Skeletal muscle tissue (tissue), 4 donors: ENCODE data around the gene RNF135. TPM values are rescaled to one million over a fixed set of nuclear protein-coding genes. Genes with fewer than 3 reads are reported as not detected.
"Not testable (repeated sequence)": the region's sequence is repeated elsewhere in the genome, so short reads cannot be mapped to it uniquely, and the experiment has no call there.

Experiments used
- H3K27ac ChIP-seq: one replicate; pipeline ENCODE4 v1.7.0; 2013; ENCODE audit warnings: mild to moderate bottlenecking, low read depth, low read length, inconsistent platforms
- H3K27me3 ChIP-seq, 3 donors: one replicate each; pipeline ENCODE4 v1.7.0; 2013; ENCODE audit warnings: low read length in 3 of 3; ENCODE audit not compliant: control insufficient read depth in 3 of 3, insufficient read depth in 3 of 3
- H3K36me3 ChIP-seq, 3 donors: one replicate each; pipeline ENCODE4 v1.7.0; 2013; ENCODE audit warnings: low read length in 3 of 3; ENCODE audit not compliant: control insufficient read depth in 3 of 3, insufficient read depth in 3 of 3
- H3K4me1 ChIP-seq, 3 donors: one replicate each; pipeline ENCODE4 v1.7.0; 2013; ENCODE audit warnings: low read length in 3 of 3, mild to moderate bottlenecking in 3 of 3; ENCODE audit not compliant: control insufficient read depth in 3 of 3, insufficient read depth in 3 of 3
- H3K4me3 ChIP-seq, 3 donors: one replicate each; pipeline ENCODE4 v1.7.0; 2013; ENCODE audit warnings: low read length in 3 of 3
- H3K9ac ChIP-seq, 3 donors: one replicate each; pipeline ENCODE4 v1.7.0; 2013; ENCODE audit warnings: low read length in 3 of 3, mild to moderate bottlenecking in 3 of 3, moderate library complexity in 2 of 3, low read depth in 1 of 3
- H3K9me3 ChIP-seq, 3 donors: one replicate each; pipeline ENCODE4 v1.7.0; 2013; ENCODE audit warnings: low read length in 3 of 3; ENCODE audit not compliant: control insufficient read depth in 3 of 3
- total RNA-seq: library from RNA; depleted of rRNA; stranded (reverse); fragments of >200 nt; gene quantifications from one replicate; pipeline ENCODE4 v1.2.3, GENCODE V29; 2014
- donor health status: Osteomylitis.

RNF135 gene
- total RNA-seq, 1 donor from 2014 or later, result 5.2 TPM

GRCh38 chr17:30954046-30954830 lies 16.6 kb upstream of the RNF135 start:
- H3K27me3 ChIP-seq, result no peaks in the 10 kb centered on the region
- H3K9ac ChIP-seq, result peak overlapping the region in 1 of 3 donors; percentile 47
- H3K4me1 ChIP-seq, result peaks cover 13 to 19% (median 15%) of the 10 kb centered on the region in 3 donors
- peak overlapping the region in 1 of 3 donors; percentile 23 for H3K4me3 ChIP-seq
- H3K9me3 ChIP-seq, result no peaks in the 10 kb centered on the region
- H3K27ac ChIP-seq, result peak overlapping the region; percentile 64
- H3K36me3 ChIP-seq, result no peaks in the 10 kb centered on the region

- H3K36me3 ChIP-seq, result no peaks in the 10 kb centered on the region
- H3K9me3 ChIP-seq, result no peaks in the 10 kb centered on the region
- H3K4me3 ChIP-seq, result peak overlapping the region in 1 of 3 donors; percentile 30
- peaks cover 6 to 14% (median 12%) of the 10 kb centered on the region in 3 donors for H3K4me1 ChIP-seq
- H3K27me3 ChIP-seq, result no peaks in the 10 kb centered on the region
- H3K9ac ChIP-seq, result peak overlapping the region in 1 of 3 donors; percentile 56
- peak overlapping the region; percentile 58 for H3K27ac ChIP-seq
These were observed 14.0 kb upstream of the RNF135 start for GRCh38 chr17:30956764-30957374.

DNA sequence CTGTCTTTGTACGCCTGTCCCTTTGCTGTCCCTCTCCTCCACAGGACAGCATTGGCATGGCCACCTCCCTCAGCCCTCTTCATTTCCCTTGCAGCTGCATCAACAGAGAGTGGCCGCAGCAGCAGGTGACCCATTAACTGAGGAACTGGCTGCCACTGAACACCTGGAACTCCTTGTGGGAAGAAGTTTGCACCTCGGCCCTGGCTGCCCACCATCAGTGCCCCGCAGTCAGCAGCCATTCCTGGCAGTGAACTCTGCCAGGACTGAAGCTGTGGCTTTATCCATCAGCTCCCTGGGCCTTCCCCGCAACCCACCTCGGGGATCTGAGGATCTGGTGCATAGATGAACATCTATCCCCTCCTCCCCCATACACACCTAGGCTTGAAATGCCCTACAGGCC lies 13.1 kb upstream of the RNF135 start:
- Histone ChIP-seq H3K9ac (no peak overlapping the region), H3K27ac (no peak overlapping the region)

DNA sequence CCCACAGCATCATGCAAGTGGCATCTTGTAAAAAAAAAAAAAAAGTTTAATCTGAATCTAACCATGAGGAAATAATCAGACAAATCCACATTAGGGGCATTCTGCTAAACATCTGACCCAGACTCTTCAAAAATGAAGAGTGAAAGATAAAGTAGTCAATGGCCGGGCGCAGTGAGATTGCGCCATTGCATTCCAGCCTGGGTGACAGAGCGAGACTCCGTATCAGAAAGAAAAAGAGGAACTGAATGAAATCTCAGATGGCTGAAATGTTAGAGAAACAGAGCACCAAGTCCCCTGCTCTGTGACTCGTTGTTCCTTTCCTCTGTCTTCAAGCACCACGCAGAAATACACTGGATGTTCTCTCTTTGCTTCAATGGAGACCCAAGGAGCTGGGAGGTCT lies 12.7 kb upstream of the RNF135 start:
- no peaks in the 10 kb centered on the region for H3K27me3 ChIP-seq
- H3K4me3 ChIP-seq, result no peak overlapping the region
- peak overlapping the region; percentile 25 for H3K27ac ChIP-seq
- no peaks in the 10 kb centered on the region for H3K9me3 ChIP-seq
- H3K4me1 ChIP-seq, result peaks cover 3 to 14% (median 12%) of the 10 kb centered on the region in 3 donors
- no peaks in the 10 kb centered on the region for H3K36me3 ChIP-seq
- H3K9ac ChIP-seq, result no peak overlapping the region

More for the DNA sequence above, 13.1 kb upstream of the RNF135 start:
- peaks cover 3 to 14% (median 12%) of the 10 kb centered on the region in 3 donors for H3K4me1 ChIP-seq
- H3K36me3 ChIP-seq, result no peaks in the 10 kb centered on the region
- H3K27me3 ChIP-seq, result no peaks in the 10 kb centered on the region
- H3K4me3 ChIP-seq, result no peak overlapping the region
- H3K9me3 ChIP-seq, result no peaks in the 10 kb centered on the region

- peaks cover 2 to 8% (median 7%) of the 10 kb centered on the region in 3 donors for H3K4me1 ChIP-seq
- H3K27me3 ChIP-seq, result no peaks in the 10 kb centered on the region
These were observed 9.3 kb upstream of the RNF135 start for GRCh38 chr17:30961209-30962188.

GRCh38 chr17:30964312-30964711 lies 6.5 kb upstream of the RNF135 start:
- not testable (repeated sequence) for H3K4me1 ChIP-seq, H3K27ac ChIP-seq, H3K9ac ChIP-seq, H3K9me3 ChIP-seq, H3K4me3 ChIP-seq, H3K27me3 ChIP-seq, H3K36me3 ChIP-seq

More at GRCh38 chr17:30961209-30962188, 9.3 kb upstream of the RNF135 start:
- Histone ChIP-seq H3K27ac (no peak overlapping the region), H3K9ac (no peak overlapping the region), H3K9me3 (no peaks in the 10 kb centered on the region), H3K36me3 (no peaks in the 10 kb centered on the region), H3K4me3 (no peak overlapping the region)

- Histone ChIP-seq H3K9me3 (no peaks in the 10 kb centered on the region), H3K36me3 (no peaks in the 10 kb centered on the region), H3K27me3 (peaks cover 0 to 5% (median under 1%) of the 10 kb centered on the region in 3 donors), H3K9ac (no peak overlapping the region), H3K4me3 (no peak overlapping the region), H3K27ac (no peak overlapping the region), H3K4me1 (peaks cover 0 to under 1% (median 0%) of the 10 kb centered on the region in 3 donors)
These were observed 6.0 kb upstream of the RNF135 start for GRCh38 chr17:30964876-30965275.

DNA sequence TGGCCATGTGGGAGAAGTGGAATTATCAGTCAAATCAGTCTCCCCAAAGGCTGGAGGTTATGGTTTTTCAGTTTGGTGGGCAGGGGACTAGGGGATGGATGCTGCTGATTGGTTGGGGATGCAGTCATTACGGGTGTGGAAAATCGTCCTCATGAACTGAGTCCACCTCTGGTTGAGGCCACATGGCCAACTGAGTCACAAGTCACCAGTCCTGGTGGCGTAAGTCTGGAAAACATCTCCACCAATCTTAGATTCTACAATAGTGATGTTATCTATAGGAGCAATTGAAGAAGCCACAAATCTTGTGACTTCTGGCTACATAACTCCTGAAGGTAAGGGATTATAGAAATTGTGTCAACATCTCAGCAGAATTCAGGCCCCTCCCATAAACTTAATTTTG lies 5.2 kb upstream of the RNF135 start:
- Histone ChIP-seq H3K9ac (no peak overlapping the region), H3K4me3 (no peak overlapping the region), H3K36me3 (no peaks in the 10 kb centered on the region), H3K27me3 (peaks cover 0 to 8% (median 5%) of the 10 kb centered on the region in 3 donors), H3K9me3 (no peaks in the 10 kb centered on the region), H3K4me1 (peaks cover 0 to 8% (median 5%) of the 10 kb centered on the region in 3 donors), H3K27ac (no peak overlapping the region)

DNA sequence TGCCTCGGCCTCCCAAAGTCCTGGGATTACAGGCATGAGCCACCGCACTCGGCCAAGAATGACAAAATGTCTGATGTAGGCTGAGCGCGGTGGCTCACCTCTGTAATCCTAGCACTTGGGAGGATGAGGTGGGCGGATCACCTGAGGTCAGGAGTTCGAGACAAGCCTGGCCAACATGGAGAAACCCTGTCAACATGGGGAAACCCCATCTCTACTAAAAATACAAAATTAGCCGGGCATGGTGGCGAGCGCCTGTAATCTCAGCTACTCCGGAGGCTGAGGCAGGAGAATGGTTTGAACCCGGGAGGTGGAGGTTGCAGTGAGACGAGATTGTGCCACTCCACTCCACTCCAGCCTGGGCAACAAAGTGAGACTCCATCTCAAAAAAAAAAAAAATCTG lies 2.9 kb upstream of the RNF135 start:
- not testable (repeated sequence) for H3K27ac ChIP-seq, H3K9ac ChIP-seq, H3K9me3 ChIP-seq, H3K4me3 ChIP-seq, H3K36me3 ChIP-seq
- Histone ChIP-seq H3K4me1 (peaks cover 2 to 15% (median 8%) of the 10 kb centered on the region in 3 donors), H3K27me3 (peaks cover 0 to 12% (median 5%) of the 10 kb centered on the region in 3 donors)
